Measurements from ENCODE around the gene FRS2.

Gene FRS2

DNA sequence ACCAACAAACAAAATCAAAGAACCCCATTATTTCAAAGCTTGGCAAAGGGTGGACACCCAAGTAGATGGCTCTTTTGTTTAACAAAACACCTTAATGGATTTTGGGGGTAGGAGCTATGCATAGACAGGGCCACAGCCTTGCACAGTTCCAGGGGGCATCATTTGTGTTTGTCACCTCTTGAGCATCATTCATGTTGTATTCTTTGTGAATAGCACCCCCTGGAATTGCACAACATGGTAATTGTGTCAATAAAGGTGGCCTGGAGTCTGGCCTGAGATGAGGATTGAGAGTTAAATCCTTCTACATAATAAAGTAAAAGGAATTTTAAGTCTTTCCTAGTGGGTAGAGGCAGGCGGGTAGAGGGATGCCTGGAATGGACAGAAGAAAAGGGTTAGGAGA, 3.3 kb upstream of the FRS2 start:
- no peak for DNase-seq

DNA sequence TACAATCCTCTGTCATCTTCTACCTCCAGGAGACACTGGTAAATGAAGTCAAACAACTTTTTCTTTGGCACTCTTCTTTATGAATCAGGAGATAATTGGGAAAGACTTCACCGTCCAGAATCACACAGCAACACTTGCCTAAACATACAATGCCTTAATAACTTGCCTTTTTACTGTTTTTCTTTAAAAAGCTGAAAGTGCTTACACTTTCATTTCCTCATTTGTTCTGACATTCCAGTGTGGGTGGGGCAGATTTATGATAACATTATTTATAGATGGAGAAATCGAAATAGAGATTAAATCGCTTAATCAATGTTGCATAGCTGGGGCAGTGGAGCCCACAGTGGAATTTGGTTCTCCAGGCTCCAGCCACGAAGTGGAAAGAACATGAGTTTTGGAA, 2.8 kb upstream of the FRS2 start:
- no peak for DNase-seq

DNA sequence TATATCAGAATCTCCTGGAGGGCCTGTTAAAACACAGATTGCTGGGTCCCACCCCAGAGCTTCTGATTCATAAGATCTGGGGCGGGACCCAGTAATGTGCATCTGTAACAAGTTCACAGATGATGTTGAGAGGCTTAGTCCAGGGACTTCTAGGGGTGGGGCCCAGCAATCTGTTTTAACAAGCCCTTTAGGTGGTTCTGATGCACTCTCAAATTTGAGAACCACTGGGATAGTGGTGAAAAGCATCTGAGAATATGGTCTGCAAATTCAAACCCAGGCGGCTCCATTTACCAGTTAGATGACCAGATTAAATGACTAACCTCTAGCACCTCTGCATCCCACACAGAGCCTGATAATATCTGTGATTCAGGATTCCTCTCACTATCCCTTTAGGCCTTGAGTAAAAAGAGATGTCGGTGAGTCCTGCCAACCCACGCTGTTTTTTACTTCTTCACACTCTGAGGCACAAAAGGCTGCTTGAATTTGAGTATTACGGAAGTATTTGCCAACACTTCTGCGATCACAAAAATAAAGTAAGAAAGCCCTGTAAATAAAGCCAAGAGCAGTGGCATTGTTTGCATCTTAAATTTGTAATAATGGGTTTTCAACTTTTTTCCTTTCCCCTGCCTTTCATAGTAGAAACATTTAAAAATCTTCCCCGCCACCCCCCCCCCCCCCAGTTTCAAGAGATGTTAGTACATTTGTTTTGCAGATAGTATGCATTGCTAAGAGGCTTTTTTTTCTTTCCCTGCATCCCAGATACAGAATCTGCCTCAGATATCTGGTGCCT, 1.8 kb upstream of the FRS2 start:
- DNase-seq, result no peak

DNA sequence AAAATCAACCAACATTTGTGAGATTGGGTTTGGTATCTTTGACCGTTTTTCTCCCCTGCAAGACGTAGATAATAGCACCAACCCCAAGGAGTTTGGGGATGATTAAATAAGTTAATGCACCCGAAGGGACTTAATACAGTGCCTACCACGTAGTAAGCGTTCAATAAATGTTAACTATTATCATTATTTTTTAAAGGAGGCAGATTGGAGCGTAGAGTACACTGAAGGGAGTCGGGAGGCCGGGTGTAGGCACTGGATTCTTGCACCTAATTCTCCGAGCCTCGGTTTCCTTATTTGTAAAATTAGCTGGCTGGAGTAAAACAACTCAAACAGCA, 367 bp upstream of the FRS2 start:
- DNase-seq, result no peak

DNA sequence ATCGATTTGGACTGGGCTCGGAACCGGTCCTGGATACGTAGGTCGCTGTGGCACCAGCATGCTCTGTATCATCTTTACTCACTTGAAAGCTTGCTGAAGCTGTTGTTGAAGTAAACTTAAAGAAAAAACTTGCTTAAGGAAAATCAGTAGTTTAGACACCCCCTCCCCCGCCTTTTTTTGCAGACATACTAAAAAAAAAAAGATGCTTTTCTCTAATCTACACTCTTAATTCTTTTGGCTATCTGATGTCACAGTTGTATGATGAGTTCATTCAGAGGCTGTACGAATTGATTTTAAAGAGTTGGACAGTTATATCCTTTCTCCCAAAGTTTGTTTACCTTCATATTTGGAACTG, 865 bp downstream of the FRS2 start:
- DNase-seq, result no peak

DNA sequence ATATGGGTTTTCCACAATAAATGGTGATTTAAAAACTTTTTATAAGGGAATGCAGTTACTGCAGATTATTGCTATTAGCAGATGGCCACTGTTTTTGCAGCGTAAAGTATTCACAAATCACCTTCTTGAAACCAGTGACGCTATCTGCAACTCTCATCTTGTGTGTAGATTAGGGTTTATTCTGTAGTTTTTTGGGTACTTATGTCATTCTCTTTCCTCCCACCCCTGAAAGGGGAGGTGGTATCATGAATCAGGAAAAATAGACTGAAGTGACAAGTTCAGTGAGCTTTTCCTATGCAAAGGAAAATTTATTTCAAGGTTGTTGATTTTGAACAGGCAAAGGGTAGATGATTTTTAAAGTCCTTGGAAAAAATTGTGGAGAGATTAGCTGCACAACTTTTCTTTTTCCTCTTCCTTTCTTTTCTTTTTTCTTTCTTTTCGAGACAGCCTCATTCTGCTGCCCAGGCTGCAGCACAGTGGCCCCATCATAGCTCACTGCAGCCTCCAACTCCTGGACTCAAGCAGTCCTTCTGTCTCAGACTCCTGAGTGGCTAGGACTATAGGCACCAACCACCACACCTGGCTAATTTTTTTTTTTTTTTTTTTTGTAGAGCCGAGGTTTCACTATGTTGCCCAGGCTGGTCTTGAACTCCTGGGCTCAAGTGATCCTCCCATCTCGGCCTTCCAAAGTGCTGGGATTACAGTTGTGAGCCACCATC, 1.6 kb downstream of the FRS2 start:
- DNase-seq, result no peak

DNA sequence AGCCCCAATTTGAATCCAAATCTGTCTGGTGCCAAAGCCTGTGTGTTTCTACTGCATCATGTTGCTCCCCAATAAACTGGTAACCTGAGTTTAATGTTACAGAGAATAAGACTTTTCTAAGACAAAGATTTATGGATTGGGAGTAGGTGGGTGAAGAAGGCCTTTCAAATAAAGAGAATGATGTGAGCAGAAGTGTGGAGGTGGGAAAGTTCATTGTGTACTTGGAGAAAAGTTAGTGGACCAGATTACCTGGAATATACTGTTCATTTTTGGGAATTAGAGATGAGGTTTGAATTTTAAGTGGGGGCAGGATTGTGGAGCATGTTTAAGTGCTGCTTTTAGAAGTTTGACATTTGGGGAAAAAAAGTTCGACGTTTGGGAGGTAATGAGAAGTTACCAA, 3.1 kb downstream of the FRS2 start:
- no peak for DNase-seq

DNA sequence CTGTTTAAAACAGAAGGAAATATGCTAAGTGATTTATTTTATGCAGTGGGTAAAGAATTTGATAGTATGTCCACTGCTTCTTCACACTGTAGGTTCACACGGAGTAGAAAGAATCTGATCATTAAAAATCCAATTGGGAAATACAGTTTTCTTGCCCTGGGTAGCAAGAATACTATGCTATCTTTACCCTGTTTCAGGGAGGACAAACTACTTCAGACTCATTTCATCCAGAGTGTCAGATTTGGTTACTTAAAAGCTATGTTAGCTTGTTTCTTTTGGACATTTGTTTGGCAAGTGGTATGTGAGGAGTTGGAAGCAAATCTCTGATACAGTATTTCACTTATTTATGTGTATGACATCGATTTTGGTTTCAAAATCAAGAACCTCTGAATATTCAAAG, 4.3 kb downstream of the FRS2 start:
- no peak for DNase-seq

DNA sequence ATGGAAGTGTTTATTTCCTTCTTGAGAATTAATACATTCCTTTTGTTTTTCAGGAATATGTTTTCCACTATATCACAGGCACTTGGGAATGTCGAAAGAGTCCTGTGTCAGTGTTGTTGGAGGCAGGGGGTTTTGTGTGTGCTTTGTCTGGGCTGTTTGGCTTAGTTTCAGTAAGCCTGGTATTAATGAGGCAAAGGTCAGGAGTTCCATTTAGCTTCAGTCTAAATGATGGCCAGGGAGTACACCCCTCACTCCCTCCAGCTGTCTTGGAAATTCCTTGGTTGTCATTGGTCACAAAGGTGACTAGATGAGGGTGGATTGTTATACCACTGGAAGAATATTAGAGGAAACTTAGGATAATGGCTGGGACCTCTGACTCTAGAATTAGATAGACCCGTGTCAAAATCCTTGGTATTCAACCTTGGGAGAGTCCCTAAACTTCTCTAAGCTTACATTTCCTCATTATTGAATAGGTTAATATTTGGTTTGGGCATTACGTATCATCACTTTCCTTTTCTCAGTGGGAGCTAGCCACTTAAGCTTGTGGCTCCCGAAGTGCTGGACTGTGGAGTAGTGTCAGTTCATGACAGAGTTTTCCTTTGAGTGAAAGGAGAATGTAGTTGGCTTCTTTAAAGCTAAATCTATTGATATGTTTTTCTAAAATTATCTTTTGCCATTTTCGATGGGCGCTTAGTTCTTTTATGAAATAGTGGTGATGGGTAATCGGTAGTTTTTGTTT, 5.2 kb downstream of the FRS2 start:
- DNase-seq, result no peak

DNA sequence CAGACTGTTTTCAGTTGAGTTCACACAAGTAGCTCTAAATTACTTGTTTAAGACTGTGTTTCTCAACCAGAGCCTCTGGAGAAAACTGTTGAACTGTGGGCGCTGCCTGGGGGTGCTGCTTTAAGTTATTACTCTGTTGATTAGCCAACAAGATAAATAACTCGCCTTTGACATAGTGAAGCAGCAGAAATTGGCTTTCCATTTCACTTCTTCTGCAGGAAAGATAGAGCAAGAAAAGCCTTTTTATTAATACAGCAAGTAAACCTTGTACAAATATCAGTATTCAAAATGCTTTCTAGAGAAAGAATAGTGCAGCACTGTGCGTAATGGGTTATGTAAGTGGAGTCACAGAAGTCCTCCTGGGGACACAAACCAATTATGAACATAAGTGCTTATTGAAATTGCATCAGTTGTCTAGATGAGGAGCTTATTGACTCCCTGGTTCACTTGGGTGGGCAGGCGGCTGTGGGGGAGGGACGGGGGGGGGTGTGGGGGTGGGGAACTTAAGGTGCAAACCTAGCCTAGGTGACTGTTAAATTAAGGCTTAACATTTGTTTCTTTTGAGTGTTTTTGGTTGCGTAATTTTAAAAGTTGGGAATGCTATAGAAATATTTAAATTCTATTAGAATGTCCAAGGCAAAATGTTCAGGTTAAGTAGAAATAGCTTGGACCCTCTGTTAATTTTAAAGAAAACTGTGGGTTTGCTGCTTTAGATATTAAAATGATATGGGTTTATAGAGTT, 6.3 kb downstream of the FRS2 start:
- DNase-seq, result peak in 1 of 2 donors; percentile 41

DNA sequence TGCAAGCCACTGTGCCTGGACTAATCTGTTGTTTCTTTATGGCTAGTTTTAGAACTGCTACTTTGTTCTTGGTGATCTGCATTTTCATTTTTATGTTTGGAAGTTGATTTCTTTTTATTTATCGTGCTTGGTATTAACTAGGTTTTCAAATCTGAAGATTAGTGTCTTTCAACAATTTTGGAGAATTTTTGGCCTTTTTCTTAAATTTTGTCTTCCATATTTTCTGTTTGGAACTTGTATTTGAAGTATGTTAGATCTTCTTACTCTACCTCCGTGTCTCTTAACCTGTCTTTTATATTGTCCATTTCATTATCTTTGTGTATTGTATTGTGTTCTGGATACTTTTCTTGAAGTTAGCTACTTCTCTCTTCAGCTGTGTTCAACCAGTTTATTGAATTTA, 9.5 kb downstream of the FRS2 start:
- no peak for DNase-seq

DNA sequence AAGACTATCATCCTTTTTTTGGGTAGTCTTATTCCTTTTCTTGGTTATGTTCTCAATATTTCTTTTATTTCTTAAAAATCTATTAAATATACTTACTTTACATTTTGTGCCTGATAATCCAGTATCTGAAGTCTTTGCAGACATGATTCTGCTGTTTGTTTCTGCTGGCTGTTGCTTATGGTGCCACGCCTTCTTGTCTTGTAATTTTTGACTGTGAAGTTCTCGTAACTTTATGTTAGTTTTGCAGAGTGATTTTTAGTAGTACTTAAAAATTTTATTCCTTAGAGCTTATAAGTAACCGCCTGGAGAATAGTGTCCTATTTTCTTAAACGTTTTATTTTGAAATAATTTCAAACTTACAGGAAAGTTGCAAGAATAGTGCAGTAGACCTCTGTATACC, 10.5 kb downstream of the FRS2 start:
- no peak for DNase-seq

DNA sequence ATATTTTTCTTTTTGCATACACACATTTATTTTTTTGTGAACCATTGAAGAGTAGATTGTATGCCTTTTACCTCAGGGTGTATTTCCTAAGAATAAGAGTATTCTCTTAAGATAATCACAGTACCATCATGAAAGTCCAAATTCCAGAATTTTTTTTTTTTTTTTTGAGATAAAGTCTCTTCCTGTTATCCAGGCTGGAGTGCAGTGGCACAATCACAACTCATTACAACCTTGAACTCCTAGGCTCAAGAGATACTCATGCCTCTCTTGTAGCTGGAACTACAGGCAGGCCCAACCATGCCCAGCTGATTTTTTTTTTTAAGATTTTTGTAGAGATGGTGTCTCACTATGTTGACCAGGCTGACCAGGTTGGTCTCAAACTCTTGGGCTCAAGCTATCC, 10.9 kb downstream of the FRS2 start:
- no peak for DNase-seq

DNA sequence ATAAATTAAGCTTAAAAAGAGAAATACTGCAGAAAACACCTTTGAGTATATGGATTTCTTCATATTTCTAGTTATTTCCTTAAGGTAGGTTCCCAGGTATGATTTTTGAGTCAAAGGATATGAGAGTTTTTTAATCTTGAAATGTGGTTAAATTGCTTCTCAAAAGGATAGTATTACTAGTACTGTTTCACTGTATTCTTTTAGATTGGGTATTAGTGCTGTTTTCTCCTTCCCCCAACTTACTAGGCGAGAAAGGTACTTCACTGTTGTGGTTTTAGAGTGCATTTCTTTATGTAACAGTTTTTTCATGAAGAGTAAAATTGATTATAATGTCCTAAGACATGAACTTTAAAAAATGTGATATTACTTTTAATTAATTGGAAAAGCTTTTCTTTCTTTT, 13.5 kb downstream of the FRS2 start:
- no peak for DNase-seq

DNA sequence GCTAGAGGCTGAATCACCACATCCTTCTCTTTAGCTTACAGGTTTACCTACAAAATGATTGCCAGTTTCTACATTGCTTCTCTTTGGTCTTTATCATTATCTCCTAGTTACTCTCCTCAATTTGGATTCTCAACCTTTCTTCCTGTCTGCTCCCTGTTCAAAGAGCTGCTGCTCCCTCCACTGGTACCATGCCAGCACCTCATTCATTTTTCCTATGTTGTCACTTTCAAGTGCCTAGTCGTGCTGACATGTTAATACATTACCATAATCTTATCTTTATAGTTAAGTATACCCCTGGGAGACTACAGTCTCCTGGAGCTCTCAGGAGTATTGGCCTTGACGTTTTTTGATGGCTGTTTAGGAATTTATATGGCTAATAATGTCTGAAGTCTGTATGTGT, 14.2 kb downstream of the FRS2 start:
- DNase-seq, result no peak

DNA sequence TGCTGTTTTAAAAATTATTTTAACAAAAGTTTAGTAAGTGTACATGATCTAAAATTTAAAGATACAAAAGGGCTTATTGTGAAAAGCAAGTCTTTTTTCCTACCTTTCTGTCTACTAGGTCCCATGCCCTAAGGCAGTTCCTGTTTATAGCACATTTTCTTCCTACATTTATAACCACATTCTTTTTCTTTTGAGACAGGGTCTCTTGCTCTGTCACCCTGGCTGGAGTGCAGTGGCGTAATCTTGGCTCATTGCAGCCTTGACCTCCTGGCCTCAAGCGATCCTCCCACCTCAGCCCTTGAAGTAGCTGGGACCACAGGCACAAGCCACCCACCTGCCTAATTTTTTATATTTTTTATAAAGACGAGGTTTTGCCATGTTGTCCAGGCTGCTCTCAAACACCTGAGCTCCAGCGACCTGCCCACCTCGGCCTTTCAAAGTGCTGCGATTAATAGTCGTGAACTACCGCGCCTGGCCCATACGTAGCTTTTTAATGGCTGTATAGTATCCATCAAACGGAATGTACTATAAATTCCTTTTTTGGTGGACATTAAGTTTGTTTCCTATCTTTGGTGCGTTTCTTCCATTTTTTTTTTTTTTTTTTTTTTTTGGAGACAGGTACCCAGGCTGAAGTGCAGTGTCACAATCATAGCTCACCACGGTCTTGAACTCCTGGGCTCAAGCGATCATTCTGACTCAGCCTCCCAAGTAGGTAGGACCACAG, 20.9 kb downstream of the FRS2 start:
- DNase-seq, result no peak

DNA sequence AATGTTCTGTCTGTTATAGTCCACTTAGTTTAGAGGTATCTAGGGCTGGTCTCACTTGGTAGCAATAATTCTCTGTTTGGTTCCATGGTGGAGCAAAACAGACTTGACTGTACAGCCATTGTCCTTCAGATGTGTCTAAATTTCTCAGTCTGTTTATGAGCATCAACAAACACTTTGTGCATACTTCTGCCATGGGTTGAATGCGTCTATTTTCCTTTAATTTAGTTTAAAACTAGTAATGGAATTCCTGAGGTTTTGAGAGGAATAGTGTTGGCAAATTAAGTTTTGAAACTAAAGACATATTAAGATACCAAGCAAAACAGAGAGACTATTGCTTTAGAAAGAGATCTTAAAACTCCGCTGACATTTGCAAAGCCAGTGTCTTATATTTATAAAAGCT, 22.6 kb downstream of the FRS2 start:
- DNase-seq, result no peak

DNA sequence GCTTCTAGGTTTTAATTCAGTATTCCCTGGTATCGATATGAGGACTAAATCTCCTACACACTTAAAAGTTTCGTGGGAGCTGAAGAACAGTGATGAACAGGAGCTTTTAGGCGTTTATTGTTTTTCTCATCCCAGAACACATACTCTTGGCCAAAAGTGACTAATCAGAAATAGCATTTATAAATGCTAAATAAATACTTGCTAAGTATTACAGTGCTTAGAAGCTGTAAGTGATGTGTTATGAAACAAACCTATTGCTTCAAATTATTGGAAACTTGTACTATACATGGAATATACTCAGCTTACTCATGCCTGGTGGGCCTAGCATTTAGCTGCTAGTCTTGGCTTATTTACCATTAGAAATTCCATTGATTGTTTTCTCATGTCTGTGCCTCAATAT, 24.9 kb downstream of the FRS2 start:
- DNase-seq, result no peak

DNA sequence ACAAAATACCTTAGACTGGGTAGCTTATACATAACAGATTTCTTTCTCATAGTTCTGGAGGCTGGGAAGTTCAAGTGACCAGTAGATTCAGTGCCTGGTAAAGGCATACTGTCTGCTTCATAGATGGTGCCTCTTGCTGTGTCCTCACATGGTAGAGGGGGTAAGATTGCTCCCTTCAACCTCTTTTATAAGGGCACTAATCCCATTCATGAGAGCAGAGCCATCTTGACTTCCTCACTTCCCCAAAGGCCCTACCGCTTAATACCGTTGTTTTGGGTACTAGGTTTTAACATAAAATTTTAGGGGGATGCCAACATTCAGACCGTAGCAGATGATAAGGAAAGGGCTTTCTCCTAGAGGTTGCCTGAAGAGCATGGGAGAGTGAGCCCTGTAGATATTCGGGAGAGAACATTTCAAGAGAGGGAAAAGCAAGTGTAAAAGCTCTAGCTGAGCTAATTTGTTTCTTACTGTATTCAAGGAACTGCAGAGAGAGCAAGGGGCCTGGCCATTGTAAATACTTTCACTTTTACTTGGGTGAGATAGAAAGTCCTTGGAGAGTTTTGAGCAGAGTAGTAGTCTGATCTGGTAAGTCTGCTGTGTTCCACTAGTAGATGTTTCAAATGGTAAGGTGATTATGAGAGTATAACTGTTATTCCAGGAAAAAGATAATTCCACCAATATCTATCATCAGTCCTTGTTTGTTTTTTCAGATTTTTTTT, 27.3 kb downstream of the FRS2 start:
- no peak for DNase-seq

DNA sequence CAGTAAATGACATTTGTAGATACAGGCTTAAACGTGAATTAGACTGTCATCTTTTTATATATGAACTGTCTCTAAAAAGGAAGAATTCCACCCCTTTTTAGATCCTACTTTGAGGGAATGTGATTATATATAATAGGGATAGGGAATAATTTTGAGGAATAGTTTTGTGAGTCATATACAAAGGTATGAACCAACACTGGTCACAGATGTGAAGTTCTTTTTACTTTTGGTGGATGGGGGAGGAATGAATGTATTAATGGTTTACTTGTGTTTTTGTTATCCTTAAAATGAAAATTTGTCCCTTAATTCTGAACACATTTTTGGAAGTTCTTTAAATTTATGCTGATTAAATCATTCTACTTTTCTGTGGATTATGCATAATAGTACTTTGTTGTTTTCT, 30.4 kb downstream of the FRS2 start:
- DNase-seq, result no peak

DNA sequence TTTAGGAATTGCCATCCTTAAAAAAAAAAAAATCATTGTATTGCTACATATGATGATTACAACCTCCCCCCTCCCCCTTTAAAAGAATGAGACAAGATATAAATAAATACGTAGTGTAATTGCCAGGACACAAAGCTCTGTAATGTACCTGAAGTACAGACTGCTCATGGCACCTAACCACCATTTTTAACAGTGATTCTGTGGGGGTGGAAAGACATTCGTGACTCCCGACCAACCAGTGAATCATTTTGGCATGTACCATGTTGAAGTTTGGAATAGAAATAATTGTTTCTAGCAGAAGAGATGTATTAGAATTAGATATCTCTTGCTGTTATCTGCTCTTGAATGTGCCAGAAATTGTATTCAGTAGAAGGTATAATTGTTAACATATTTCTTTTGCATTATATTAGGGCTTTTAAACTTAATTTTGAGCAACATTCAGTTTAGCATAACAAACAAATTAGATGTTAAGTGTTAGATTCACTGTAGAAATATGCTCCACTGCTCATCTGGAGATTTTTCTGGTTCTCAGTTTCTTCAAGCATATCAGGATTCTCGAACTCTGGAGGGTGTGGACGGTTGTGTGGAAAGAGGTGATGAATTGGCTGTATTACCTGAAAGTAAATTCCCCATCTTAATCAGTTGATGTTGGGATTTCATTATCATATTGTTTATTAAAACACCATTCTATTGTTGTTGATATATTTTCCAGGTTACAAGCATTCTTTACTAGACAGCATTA, 31.1 kb downstream of the FRS2 start:
- DNase-seq, result no peak
